ENCODE measurements around the gene ANKRD63.

ANKRD63 gene

DNA sequence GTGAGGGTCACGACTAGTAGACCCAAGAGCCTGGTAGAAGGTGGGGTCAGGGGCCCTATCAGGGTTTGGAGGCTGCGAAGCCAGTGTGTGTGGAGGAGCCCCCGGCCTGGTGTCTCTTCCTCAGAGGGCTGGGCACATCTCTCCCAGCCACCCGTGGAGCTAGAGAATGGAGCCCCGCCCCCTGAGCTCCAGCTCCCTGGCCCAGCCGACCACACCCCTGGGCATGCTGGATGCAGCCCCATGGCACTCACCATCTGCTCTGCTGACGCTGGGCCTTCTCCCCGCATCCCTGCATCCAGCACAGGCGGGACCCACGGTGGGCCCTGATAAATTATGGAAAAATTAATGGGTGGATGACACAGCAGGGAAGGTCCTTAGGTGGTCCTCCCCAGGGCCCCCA lies 17.5 kb downstream of the ANKRD63 start:
- Histone ChIP-seq H3K9me3 (ENCODE audit: control insufficient read depth in 5 of 5, low read length in 5 of 5) (no peaks in the 10 kb centered on the region), H3K4me3 (ENCODE audit: low read depth in 1 of 5, low read length in 5 of 5) (no peak overlapping the region), H3K9ac (ENCODE audit: low read length in 5 of 5) (no peak overlapping the region), H3K27me3 (ENCODE audit: control insufficient read depth in 5 of 5, insufficient read depth in 4 of 5, low read length in 5 of 5) (peaks cover 2 to 18% (median 10%) of the 10 kb centered on the region in 5 donors), H3K4me1 (ENCODE audit: control insufficient read depth in 5 of 5, insufficient read depth in 5 of 5, low read length in 5 of 5) (peaks cover 0 to 7% (median 0%) of the 10 kb centered on the region in 5 donors), H3K36me3 (ENCODE audit: control insufficient read depth in 5 of 5, insufficient read depth in 5 of 5, low read length in 5 of 5) (no peaks in the 10 kb centered on the region), H3K27ac (ENCODE audit: low read depth, low read length) (no peak overlapping the region)

DNA sequence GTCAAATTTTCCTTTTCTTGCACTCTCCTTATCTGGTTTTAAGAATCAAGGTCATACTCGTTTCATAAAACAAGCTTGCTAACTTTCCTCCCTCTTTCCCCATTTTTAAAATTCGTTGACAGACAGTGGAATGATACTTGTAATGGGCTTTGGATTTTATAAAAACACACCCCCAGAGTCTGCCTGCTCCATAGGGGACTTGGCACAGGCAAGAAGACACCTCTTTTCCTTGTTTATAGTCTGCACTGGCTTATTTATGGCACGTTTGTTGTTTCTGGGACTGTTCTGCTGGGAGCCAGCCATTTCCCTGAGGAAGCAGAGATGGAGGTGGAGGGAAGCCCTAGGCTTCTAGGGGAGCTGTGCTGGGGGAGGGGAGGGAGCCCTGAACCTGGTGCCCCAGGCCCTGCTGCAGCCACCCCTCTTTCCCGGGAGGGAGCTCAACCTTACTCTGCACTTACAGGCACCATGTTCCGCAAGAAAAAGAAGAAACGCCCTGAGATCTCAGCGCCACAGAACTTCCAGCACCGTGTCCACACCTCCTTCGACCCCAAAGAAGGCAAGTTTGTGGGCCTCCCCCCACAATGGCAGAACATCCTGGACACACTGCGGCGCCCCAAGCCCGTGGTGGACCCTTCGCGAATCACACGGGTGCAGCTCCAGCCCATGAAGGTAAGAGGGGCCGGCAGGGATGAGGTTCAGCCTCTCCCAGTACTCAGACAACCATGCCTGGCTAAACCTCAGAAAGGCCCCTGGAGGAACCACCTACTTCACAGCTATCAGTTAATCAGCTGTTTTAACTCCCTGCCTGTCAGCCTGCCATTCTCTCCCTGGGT lies 18.3 kb downstream of the ANKRD63 start:
- Histone ChIP-seq H3K27me3 (ENCODE audit: control insufficient read depth in 5 of 5, insufficient read depth in 4 of 5, low read length in 5 of 5) (peaks cover 2 to 18% (median 10%) of the 10 kb centered on the region in 5 donors), H3K9me3 (ENCODE audit: control insufficient read depth in 5 of 5, low read length in 5 of 5) (no peaks in the 10 kb centered on the region), H3K9ac (ENCODE audit: low read length in 5 of 5) (no peak overlapping the region), H3K4me1 (ENCODE audit: control insufficient read depth in 5 of 5, insufficient read depth in 5 of 5, low read length in 5 of 5) (peaks cover 0 to 7% (median 0%) of the 10 kb centered on the region in 5 donors), H3K36me3 (ENCODE audit: control insufficient read depth in 5 of 5, insufficient read depth in 5 of 5, low read length in 5 of 5) (no peaks in the 10 kb centered on the region), H3K4me3 (ENCODE audit: low read depth in 1 of 5, low read length in 5 of 5) (no peak overlapping the region), H3K27ac (ENCODE audit: low read depth, low read length) (no peak overlapping the region)

DNA sequence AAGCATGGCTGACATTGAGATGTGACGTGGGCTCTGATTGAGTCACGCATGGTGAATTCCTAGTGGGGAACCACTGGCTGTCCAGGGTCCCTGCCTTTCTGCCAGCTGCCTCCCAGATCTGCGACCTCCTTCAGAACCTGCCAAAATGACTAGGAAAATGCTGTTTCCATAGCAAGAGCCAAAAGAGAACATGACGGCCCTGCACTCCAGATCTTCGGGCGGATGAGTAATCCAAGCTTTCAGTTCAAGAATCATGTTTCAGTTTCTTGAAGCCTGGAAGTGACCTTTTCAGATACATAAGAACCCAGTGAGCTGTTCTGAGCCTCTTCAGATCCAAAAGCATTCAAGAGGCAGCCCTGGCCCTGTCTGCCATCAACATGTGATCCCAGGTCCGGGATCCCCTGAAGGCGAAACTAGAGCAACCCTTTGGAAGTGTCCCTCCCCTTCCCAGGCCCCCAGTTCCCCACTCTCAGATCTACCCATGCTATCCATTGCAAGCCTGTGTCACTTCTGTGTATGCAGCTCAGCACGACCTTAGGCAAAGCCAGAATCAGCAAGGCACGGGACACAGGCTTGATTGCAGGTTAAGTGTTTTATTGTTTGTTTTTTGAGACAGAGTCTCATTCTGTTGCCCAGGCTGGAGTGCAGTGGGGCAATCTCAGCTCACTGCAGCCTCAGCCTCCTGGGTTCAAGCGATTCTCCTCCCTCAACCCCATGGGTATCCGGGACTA lies 19.7 kb downstream of the ANKRD63 start:
- H3K27me3 ChIP-seq (ENCODE audit: control insufficient read depth in 5 of 5, insufficient read depth in 4 of 5, low read length in 5 of 5) = peaks cover 10 to 26% (median 13%) of the 10 kb centered on the region in 5 donors
- peaks cover 0 to 7% (median 0%) of the 10 kb centered on the region in 5 donors for H3K4me1 ChIP-seq (ENCODE audit: control insufficient read depth in 5 of 5, insufficient read depth in 5 of 5, low read length in 5 of 5)
- no peak overlapping the region for H3K9ac ChIP-seq (ENCODE audit: low read length in 5 of 5)
- no peaks in the 10 kb centered on the region for H3K36me3 ChIP-seq (ENCODE audit: control insufficient read depth in 5 of 5, insufficient read depth in 5 of 5, low read length in 5 of 5)
- no peaks in the 10 kb centered on the region for H3K9me3 ChIP-seq (ENCODE audit: control insufficient read depth in 5 of 5, low read length in 5 of 5)
- H3K27ac ChIP-seq (ENCODE audit: low read depth, low read length) = no peak overlapping the region
- H3K4me3 ChIP-seq (ENCODE audit: low read depth in 1 of 5, low read length in 5 of 5) = no peak overlapping the region

DNA sequence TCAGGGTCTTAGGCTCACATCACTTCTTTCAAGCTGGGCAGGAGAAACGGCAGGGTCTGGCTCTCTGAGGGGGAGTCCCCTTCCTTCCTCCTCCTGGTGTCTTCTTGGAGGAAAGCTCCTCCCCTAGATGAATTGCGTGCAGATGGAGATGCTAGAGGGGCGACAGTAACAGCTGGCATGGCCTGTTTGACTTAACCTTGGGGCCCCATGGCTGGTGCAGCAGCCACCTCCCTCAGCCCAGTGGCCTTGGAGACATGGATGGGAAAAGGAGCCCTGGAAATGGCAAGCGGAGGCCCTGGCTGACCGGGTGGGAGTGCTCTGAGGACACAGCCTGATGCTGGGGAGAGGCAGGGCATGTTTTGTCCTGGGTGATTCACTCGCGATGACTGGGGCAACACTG lies 23.8 kb downstream of the ANKRD63 start:
- Histone ChIP-seq H3K27me3 (ENCODE audit: control insufficient read depth in 5 of 5, insufficient read depth in 4 of 5, low read length in 5 of 5) (peaks cover 4 to 36% (median 25%) of the 10 kb centered on the region in 5 donors), H3K9ac (ENCODE audit: low read length in 5 of 5) (no peak overlapping the region), H3K4me1 (ENCODE audit: control insufficient read depth in 5 of 5, insufficient read depth in 5 of 5, low read length in 5 of 5) (no peaks in the 10 kb centered on the region), H3K27ac (ENCODE audit: low read depth, low read length) (no peak overlapping the region), H3K9me3 (ENCODE audit: control insufficient read depth in 5 of 5, low read length in 5 of 5) (no peaks in the 10 kb centered on the region), H3K36me3 (ENCODE audit: control insufficient read depth in 5 of 5, insufficient read depth in 5 of 5, low read length in 5 of 5) (no peaks in the 10 kb centered on the region), H3K4me3 (ENCODE audit: low read depth in 1 of 5, low read length in 5 of 5) (no peak overlapping the region)

DNA sequence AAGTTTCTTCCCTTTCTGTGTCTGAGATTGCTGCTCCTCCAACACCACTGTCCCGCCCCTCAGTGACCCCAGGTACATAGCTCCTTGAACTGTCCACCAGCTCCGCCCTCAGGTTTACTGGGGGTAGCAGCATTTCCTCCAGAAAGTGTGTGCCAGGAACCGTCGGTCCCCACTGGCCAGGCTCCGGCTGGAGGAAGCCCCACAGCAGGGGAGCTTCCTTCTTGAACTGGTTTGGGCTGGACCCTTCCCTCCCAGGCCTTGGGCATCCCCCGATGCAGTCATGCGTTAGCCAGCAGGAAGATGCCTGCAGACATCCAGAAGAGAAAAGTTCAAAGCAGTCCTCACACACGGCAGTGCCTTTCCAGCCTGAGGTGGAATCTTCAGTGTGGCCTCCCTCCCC lies 24.3 kb downstream of the ANKRD63 start:
- peaks cover under 1 to 2% (median 2%) of the 10 kb centered on the region in 5 donors for H3K4me1 ChIP-seq (ENCODE audit: control insufficient read depth in 5 of 5, insufficient read depth in 5 of 5, low read length in 5 of 5)
- H3K9ac ChIP-seq (ENCODE audit: low read length in 5 of 5) = no peak overlapping the region
- peaks cover 4 to 39% (median 29%) of the 10 kb centered on the region in 5 donors for H3K27me3 ChIP-seq (ENCODE audit: control insufficient read depth in 5 of 5, insufficient read depth in 4 of 5, low read length in 5 of 5)
- H3K27ac ChIP-seq (ENCODE audit: low read depth, low read length) = no peak overlapping the region
- H3K9me3 ChIP-seq (ENCODE audit: control insufficient read depth in 5 of 5, low read length in 5 of 5) = no peaks in the 10 kb centered on the region
- H3K36me3 ChIP-seq (ENCODE audit: control insufficient read depth in 5 of 5, insufficient read depth in 5 of 5, low read length in 5 of 5) = no peaks in the 10 kb centered on the region
- no peak overlapping the region for H3K4me3 ChIP-seq (ENCODE audit: low read depth in 1 of 5, low read length in 5 of 5)

GRCh38 chr15:40257656-40258450 lies 25.0 kb downstream of the ANKRD63 start:
- no peaks in the 10 kb centered on the region for H3K9me3 ChIP-seq (ENCODE audit: control insufficient read depth in 5 of 5, low read length in 5 of 5)
- H3K4me1 ChIP-seq (ENCODE audit: control insufficient read depth in 5 of 5, insufficient read depth in 5 of 5, low read length in 5 of 5) = peaks cover 4 to 9% (median 9%) of the 10 kb centered on the region in 5 donors
- peaks cover 4 to 36% (median 27%) of the 10 kb centered on the region in 5 donors for H3K27me3 ChIP-seq (ENCODE audit: control insufficient read depth in 5 of 5, insufficient read depth in 4 of 5, low read length in 5 of 5)
- H3K27ac ChIP-seq (ENCODE audit: low read depth, low read length) = no peak overlapping the region
- no peak overlapping the region for H3K9ac ChIP-seq (ENCODE audit: low read length in 5 of 5)
- no peaks in the 10 kb centered on the region for H3K36me3 ChIP-seq (ENCODE audit: control insufficient read depth in 5 of 5, insufficient read depth in 5 of 5, low read length in 5 of 5)
- H3K4me3 ChIP-seq (ENCODE audit: low read depth in 1 of 5, low read length in 5 of 5) = no peak overlapping the region

DNA sequence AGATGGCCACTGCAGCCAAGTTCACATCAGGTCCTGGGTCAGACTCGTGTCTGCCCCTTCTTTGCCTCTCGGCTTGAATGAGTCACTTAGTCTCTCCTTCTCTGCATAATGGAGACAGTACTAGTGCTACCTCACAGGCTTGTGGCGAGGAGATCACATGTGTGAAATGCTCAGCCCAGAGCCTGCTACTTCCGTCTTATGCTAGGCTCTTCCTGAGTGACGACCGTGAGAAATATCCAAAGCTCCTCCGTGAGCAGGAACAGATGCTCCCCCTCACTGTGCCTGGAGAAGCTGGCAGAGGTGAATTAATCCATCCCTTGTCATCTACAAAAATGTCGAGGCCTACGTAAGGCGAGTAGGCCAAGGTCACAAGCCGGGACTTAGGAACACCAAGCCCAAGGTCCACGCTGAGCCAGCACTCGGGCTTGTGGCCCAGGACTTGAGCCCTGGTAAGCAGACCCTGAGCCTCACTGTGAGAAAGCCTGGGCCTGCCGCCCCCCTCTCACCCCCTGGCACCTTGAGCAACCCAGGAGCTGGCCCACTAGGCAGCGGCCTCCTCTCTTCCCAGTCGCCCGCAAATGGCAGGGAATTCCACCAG lies 26.1 kb downstream of the ANKRD63 start:
- no peak overlapping the region for H3K9ac ChIP-seq (ENCODE audit: low read length in 5 of 5)
- peaks cover 4 to 36% (median 27%) of the 10 kb centered on the region in 5 donors for H3K27me3 ChIP-seq (ENCODE audit: control insufficient read depth in 5 of 5, insufficient read depth in 4 of 5, low read length in 5 of 5)
- peaks cover 4 to 20% (median 20%) of the 10 kb centered on the region in 5 donors for H3K4me1 ChIP-seq (ENCODE audit: control insufficient read depth in 5 of 5, insufficient read depth in 5 of 5, low read length in 5 of 5)
- no peaks in the 10 kb centered on the region for H3K36me3 ChIP-seq (ENCODE audit: control insufficient read depth in 5 of 5, insufficient read depth in 5 of 5, low read length in 5 of 5)
- H3K27ac ChIP-seq (ENCODE audit: low read depth, low read length) = no peak overlapping the region
- H3K9me3 ChIP-seq (ENCODE audit: control insufficient read depth in 5 of 5, low read length in 5 of 5) = no peaks in the 10 kb centered on the region
- no peak overlapping the region for H3K4me3 ChIP-seq (ENCODE audit: low read depth in 1 of 5, low read length in 5 of 5)

GRCh38 chr15:40255033-40255432 lies 27.8 kb downstream of the ANKRD63 start:
- Histone ChIP-seq H3K27ac (ENCODE audit: low read depth, low read length) (no peak overlapping the region), H3K36me3 (ENCODE audit: control insufficient read depth in 5 of 5, insufficient read depth in 5 of 5, low read length in 5 of 5) (no peaks in the 10 kb centered on the region), H3K4me3 (ENCODE audit: low read depth in 1 of 5, low read length in 5 of 5) (no peak overlapping the region), H3K27me3 (ENCODE audit: control insufficient read depth in 5 of 5, insufficient read depth in 4 of 5, low read length in 5 of 5) (peaks cover 4 to 36% (median 27%) of the 10 kb centered on the region in 5 donors), H3K4me1 (ENCODE audit: control insufficient read depth in 5 of 5, insufficient read depth in 5 of 5, low read length in 5 of 5) (peaks cover 4 to 26% (median 23%) of the 10 kb centered on the region in 5 donors), H3K9ac (ENCODE audit: low read length in 5 of 5) (no peak overlapping the region), H3K9me3 (ENCODE audit: control insufficient read depth in 5 of 5, low read length in 5 of 5) (no peaks in the 10 kb centered on the region)

GRCh38 chr15:40254452-40254851 lies 28.4 kb downstream of the ANKRD63 start:
- no peaks in the 10 kb centered on the region for H3K9me3 ChIP-seq (ENCODE audit: control insufficient read depth in 5 of 5, low read length in 5 of 5)
- no peak overlapping the region for H3K9ac ChIP-seq (ENCODE audit: low read length in 5 of 5)
- H3K36me3 ChIP-seq (ENCODE audit: control insufficient read depth in 5 of 5, insufficient read depth in 5 of 5, low read length in 5 of 5) = no peaks in the 10 kb centered on the region
- peaks cover 4 to 26% (median 23%) of the 10 kb centered on the region in 5 donors for H3K4me1 ChIP-seq (ENCODE audit: control insufficient read depth in 5 of 5, insufficient read depth in 5 of 5, low read length in 5 of 5)
- no peak overlapping the region for H3K4me3 ChIP-seq (ENCODE audit: low read depth in 1 of 5, low read length in 5 of 5)
- H3K27ac ChIP-seq (ENCODE audit: low read depth, low read length) = no peak overlapping the region
- H3K27me3 ChIP-seq (ENCODE audit: control insufficient read depth in 5 of 5, insufficient read depth in 4 of 5, low read length in 5 of 5) = peaks cover 4 to 36% (median 27%) of the 10 kb centered on the region in 5 donors

All from subcutaneous abdominal adipose tissue (tissue), 5 donors.